NCI-H2107 (cell line): ENCODE measurements around the gene TMEM161A.
"Not testable (repeated sequence)": the region's sequence is repeated elsewhere in the genome, so short reads cannot be mapped to it uniquely, and the experiment has no call there.

Source experiments
- DNase-seq: peaks from one replicate; lab custom pipeline; 2025; lab: John Stamatoyannopoulos, UW

TMEM161A gene

GRCh38 chr19:19155495-19156219 is 17.4 kb upstream of the TMEM161A start:
- DNase-seq, result no peak

DNA sequence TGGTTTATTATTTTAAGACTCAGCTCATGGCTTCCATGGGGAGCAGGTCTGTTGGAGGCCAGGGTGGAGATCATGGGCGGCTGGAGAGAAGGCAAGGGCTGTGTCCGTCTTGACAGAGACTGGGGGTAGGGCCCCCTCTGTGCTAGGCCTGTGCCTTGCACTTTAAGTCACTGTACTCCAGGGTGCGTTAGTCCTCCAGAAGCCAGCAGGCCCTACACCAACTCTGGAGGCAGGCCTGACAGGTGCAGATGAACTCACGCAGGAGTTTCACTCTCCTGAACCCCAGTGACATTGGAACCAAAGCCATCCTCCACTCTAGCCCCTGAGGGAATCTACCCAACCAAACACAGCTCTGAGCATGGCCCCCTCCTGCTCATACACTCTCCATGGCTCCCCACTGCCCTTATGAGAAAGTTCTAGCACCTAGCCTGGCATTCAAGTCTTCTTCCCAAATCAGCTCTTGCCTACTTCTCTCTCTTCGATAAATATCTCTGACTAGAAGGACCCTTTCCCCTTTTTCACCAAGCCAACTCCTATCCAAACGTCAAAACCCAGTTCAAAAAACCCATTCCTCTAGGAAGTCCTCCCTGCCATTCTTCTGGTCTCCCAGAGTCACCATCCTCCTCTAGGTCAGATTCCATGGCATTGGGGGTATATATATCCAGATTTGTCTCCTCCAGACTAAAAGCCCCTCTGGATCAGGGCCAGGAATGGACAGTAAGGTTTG is 16.7 kb upstream of the TMEM161A start:
- no peak for DNase-seq

DNA sequence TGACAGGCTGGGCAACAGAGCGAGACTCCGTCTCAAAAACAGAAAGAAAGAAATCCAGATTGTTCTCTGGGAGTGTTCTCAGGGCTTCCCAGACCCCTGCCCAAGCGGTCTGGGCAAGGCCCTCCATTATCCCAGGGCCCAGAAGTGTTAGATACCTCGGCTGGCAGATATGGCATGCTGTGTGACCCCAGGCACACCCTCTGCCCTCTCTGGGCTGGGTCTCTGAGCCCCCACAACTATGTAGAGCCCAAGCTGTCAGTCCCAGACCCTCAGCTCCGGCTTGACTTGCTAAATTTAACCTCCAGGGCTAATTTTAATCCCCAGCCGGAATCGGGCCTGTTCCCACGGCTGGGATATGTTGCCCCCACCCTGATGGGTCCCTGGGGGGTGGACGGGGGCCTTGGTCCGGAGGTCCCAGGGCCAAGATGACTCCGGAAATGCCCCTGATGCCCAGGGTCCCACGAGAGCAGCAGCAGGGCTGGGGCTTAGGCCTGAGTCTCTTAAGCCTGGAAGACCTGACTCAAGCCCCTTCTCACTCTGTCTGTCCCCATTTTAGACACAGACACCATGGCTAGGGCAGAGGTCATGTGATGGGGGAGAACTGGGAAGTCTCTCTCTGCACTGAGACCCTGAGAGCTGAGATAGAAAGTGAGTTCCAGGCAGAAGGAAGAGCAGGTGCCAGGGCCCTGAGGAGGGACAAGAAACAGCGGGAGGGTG is 14.5 kb upstream of the TMEM161A start:
- no peak for DNase-seq

GRCh38 chr19:19151418-19151817 is 13.1 kb upstream of the TMEM161A start:
- DNase-seq, result no peak

DNA sequence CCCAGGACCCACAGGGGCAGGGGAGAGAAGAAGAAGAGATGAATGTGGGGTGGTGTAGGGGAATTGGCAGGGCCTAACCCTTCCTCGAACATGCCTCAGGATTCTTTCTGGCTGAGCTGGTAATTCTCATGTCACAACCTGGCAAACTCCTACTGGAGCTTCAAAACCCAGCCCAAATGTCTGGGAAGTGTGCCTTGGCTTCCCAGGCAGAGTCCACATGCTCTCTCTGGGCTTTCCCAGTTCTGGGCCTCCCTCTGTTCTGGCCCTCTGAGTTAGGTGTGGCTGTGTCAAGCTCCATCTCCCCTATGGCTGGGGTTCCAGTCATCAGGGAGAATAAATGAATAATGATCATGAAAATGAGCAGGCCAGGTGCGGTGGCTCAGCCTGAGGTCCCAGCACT is 11.2 kb upstream of the TMEM161A start:
- DNase-seq, result no peak

DNA sequence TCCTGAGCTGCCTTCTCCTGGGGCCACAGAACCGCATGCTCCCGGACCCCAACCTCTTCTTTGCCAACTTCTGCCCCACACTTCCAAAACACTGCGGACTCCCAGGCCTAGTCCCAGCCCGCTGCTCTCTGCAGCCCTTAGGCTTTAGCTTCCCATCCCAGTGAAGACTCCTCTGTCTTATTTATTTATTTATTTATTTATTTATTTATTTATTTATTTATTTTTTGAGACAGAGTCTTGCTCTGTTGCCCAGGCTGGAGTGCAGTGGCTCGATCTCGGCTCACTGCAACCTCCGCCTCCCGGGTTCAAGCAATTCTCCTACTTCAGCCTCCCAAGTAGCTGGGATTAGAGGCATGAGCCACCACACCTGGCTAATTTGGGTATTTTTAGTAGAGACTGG is 10.2 kb upstream of the TMEM161A start:
- not testable (repeated sequence) for DNase-seq

GRCh38 chr19:19147344-19147743 is 9.1 kb upstream of the TMEM161A start:
- DNase-seq, result no peak

DNA sequence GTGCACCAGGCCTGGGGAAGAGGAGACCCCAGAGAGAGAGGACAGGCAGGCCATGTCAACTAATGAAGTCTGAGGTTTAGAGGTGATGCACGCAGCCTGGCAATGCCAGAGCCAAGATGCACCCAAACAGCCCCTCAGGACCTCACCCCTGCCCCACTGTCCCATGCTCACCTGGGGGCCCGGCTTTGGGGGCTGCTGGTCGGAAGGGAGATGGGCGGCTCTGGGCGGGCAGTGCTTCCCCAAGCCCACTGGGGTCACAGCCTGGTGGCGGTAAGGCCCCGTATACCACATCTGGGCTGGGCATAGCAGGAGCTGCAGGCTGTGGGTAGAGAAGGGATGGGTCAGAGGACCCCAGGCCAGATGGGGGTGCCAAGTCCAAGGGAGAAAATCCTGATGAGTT is 8.6 kb upstream of the TMEM161A start:
- no peak for DNase-seq

DNA sequence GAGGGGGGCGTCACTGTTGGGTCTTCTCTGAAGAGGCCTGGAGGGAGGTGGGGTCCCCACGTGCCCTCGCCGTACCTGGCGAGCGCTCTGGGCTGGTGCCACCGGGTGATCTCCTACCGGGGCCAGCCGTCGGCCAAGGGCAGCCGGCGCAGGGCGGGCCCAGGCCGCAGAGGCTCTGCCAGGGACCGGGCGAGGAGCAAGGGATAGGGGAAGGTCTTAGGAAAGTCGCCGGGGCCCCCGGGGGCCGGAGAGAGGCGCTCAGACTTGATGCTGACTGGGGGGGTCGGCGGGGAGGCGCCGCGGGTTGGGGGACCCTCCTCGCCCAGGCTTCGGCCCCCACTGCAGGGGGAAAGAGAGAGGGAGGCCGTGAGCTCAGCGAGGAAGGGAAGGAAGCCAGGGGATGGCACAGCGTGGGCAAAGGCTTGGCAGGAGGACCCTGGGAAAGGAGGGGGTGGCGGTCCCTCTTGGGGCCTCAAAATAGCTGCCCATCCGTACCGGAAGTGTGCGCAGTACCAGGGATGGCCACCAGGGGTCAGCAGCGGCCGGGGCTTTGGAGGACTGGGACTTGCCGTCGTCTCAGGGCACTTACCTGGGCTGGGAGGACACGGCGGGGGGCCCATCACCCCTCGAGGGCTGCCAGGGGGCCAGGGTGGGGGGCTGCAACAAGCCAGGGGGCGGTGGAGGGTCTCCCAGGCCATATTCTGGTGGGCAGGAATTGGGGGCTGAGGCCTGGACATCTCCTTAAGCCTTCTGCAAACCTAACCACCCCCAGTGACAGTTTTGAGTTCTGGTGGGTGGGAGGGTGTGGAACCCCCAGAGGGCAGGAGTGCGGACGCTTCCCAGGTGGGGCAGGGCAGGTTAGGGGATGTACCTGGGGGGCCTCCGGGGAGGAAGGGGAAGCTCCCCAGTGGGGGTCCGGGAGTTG is 7.7 kb upstream of the TMEM161A start:
- peak; percentile 39 for DNase-seq

GRCh38 chr19:19145281-19145680 is 7.0 kb upstream of the TMEM161A start:
- DNase-seq, result no peak

GRCh38 chr19:19142347-19142746 is 4.1 kb upstream of the TMEM161A start:
- DNase-seq, result no peak

DNA sequence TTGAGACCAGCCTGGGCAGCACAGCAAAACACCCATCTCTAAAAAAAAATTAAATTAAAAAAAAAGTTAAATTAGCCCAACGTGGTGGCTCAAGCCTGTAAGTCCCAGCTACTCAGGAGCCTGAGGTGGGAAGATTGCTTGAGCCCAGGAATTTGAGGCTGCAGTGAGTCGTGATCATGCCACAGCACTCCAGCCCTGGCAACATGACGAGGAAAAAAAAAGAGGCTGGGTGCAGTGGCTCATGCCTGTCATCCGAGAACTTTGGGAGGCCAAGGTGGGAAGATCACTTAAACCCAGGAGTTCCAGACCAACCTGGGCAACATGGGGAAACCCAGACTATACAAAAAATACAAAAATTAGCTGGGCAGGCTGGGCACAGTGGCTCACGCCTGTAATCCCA is 2.2 kb upstream of the TMEM161A start:
- no peak for DNase-seq

GRCh38 chr19:19139876-19140229 is 1.6 kb upstream of the TMEM161A start:
- no peak for DNase-seq

DNA sequence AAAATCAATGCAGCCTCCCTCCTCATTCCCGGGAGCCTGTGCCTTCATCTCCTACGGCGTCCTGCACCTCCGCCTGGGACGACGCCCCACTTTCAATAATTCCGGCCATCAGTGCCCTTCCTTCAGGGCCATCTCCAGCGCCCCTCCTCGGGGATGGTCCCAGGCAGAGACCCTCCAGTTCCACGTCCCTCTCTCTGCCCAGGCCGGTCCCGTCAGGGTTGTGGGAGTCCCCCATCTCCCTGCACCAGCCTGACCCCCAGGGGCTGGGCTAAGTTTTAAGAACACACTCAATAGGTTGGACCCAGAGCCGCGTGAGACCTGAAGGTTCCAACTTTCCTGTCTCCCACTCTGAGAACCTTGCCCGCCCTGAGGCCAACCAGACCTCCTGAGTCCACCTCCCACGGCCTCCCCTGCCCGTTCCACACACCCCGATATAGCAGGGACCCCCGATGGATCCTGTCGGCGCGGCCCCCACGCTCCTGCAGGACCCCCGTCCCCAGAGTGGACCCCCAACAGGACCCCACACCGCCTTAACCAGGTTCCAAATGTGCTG is 646 bp downstream of the TMEM161A start:
- DNase-seq, result no peak

DNA sequence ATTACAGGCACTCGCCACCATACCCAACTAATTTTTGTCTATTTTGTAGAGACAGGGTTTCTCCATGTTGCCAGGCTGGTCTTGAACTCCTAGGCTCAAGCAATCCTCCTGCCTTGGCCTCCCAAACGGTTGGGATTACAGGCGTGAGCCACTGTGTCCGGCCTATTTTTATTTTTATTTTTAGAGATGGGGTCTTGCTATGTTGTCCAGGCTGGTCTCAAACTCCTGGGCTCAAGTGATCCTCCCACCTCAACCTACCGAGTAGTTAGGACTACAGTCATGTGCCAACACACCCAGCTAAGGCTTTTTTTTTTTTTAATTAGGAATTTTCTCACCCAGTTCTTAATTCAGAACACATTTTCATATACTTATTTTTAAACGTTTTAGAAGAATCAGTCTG is 2.6 kb downstream of the TMEM161A start:
- not testable (repeated sequence) for DNase-seq

DNA sequence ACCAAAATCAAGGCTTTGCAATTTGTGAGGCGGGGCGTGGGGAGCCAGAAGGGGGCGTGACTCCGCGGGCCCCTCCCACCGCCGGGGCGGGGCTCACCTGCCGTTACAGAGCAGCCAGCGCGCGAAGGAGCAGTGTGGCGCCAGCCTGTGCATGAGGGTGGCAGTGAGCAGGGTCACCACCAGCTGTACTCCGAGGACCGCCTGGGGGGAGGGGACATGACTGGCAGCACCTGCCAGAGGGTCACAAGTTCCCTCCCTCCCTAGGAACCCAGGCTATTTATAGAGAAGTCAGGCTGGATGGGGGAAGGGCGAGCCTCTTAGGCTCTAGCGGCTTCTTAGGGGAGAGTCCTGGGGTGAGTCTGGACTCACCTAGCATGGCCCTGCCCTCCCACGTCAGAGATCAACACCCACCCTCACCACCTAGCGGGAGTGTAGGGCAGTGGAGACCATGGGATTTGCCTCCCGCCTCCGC is 3.6 kb downstream of the TMEM161A start:
- DNase-seq, result peak; percentile 35

GRCh38 chr19:19133985-19134384 is 4.3 kb downstream of the TMEM161A start:
- DNase-seq, result no peak

- no peak for DNase-seq
Observed at GRCh38 chr19:19132912-19133311, 5.4 kb downstream of the TMEM161A start.

DNA sequence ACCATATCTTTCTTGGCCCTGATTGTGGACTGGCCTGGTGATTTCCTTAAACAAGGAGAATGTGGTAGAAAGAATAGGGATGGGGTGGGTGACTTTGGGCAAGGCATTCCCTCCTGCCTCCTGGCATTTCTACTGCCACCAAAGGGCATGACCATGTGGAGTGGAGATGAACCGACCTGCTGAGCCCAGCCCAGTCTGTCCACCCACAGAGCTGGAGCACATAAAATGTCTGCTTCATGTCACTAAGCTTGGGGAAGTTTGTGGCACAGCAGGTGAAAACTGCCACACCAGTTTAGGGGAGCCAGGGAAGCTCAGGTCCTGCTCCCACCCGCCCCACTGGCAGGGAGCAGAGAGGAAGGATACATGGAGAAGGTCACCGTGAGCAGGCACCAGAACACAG is 6.3 kb downstream of the TMEM161A start:
- DNase-seq, result no peak

GRCh38 chr19:19126102-19126501 is 12.2 kb downstream of the TMEM161A start:
- no peak for DNase-seq

- DNase-seq, result no peak
Observed at GRCh38 chr19:19123386-19123785, 14.9 kb downstream of the TMEM161A start.

GRCh38 chr19:19122902-19123301 is 15.4 kb downstream of the TMEM161A start:
- no peak for DNase-seq
